SK-N-SH treated with all-trans-retinoic acid at 6 μM for 48 hours (cell line): ENCODE results near the gene PLSCR4.

Experiments
- ATAC-seq: fragments of 200-7000 bp; cut with Tn5 transposase; 3 replicates; pipeline ENCODE4 v1.9.1; 2020; ENCODE audit warnings: mild to moderate bottlenecking, moderate library complexity
- ARNTL ChIP-seq: fragments of 450-650 bp; formaldehyde crosslinking; IDR thresholded peaks from 2 replicates; pipeline ENCODE4 v1.5.0; 2020; ENCODE audit warnings: low read depth, mild to moderate bottlenecking, moderate library complexity, borderline replicate concordance
- BACH2 ChIP-seq: fragments of 250-450 bp; sonication (Bioruptor Pico); IDR thresholded peaks from 2 replicates; pipeline ENCODE4 v1.9.0; 2021; ENCODE audit warnings: mild to moderate bottlenecking, borderline replicate concordance
- CSDC2 ChIP-seq: fragments of 250-450 bp; sonication (Bioruptor Pico); IDR thresholded peaks from 2 replicates; pipeline ENCODE4 v1.5.0; 2020; ENCODE audit warnings: mild to moderate bottlenecking, moderate library complexity
- ESRRG ChIP-seq: fragments of 250-450 bp; sonication (Bioruptor Pico); IDR thresholded peaks from 2 replicates; pipeline ENCODE4 v1.6.1; 2021; ENCODE audit warnings: mild to moderate bottlenecking
- GLIS3 ChIP-seq: fragments of 250-450 bp; sonication (Bioruptor Pico); IDR thresholded peaks from 2 replicates; pipeline ENCODE4 v1.5.0; 2020; ENCODE audit warnings: mild to moderate bottlenecking, moderate library complexity
- ISL1 ChIP-seq: fragments of 250-450 bp; sonication (Bioruptor Pico); IDR thresholded peaks from 2 replicates; pipeline ENCODE4 v2.1.2; 2022; ENCODE audit warnings: mild to moderate bottlenecking, moderate library complexity
- OSR1 ChIP-seq: fragments of 250-450 bp; sonication (Bioruptor Pico); IDR thresholded peaks from 2 replicates; pipeline ENCODE4 v1.8.0; 2022; ENCODE audit warnings: moderate library complexity, mild to moderate bottlenecking, inconsistent platforms
- PPARA ChIP-seq: fragments of 250-450 bp; sonication (Bioruptor Pico); IDR thresholded peaks from 2 replicates; pipeline ENCODE4 v1.5.0; 2020; ENCODE audit warnings: mild to moderate bottlenecking, borderline replicate concordance
- RARB ChIP-seq: fragments of 250-450 bp; sonication (Bioruptor Pico); IDR thresholded peaks from 2 replicates; pipeline ENCODE4 v1.8.0; 2021; ENCODE audit warnings: mild to moderate bottlenecking, moderate library complexity
- SNAI2 ChIP-seq: fragments of 250-450 bp; sonication (Bioruptor Pico); IDR thresholded peaks from 2 replicates; pipeline ENCODE4 v1.5.0; 2020; ENCODE audit warnings: mild to moderate bottlenecking, moderate library complexity
- TCF4 ChIP-seq: fragments of 250-450 bp; sonication (Bioruptor Pico); IDR thresholded peaks from 2 replicates; pipeline ENCODE4 v1.8.0; 2021; ENCODE audit warnings: mild to moderate bottlenecking, moderate library complexity, borderline replicate concordance
- TOX ChIP-seq: fragments of 250-450 bp; sonication (Bioruptor Pico); IDR thresholded peaks from 2 replicates; pipeline ENCODE4 v1.8.0; 2021; ENCODE audit warnings: mild to moderate bottlenecking, moderate library complexity, borderline replicate concordance
- ZC3H10 ChIP-seq: fragments of 250-450 bp; sonication (Bioruptor Pico); IDR thresholded peaks from 2 replicates; pipeline ENCODE4 v1.5.1; 2021; ENCODE audit warnings: mild to moderate bottlenecking, moderate library complexity
- ZNF565 ChIP-seq: fragments of 450-650 bp; formaldehyde crosslinking; conservative IDR thresholded peaks from 2 replicates; pipeline ENCODE4 v1.5.0; 2020; ENCODE audit warnings: low read depth, mild to moderate bottlenecking, moderate library complexity
- ZNF70 ChIP-seq: fragments of 450-650 bp; formaldehyde crosslinking; IDR thresholded peaks from 2 replicates; pipeline ENCODE4 v1.5.0; 2020; ENCODE audit warnings: mild to moderate bottlenecking, moderate library complexity
- ZNF8 ChIP-seq: fragments of 450-650 bp; formaldehyde crosslinking; IDR thresholded peaks from 2 replicates; pipeline ENCODE4 v1.5.0; 2020; ENCODE audit warnings: mild to moderate bottlenecking, moderate library complexity
- TF ChIP-seq, protein P1 (sequence below): fragments of 250-450 bp; sonication (Bioruptor Pico); IDR thresholded peaks from 2 replicates; pipeline ENCODE4 v1.8.0; 2020; ENCODE audit warnings: mild to moderate bottlenecking, moderate library complexity, borderline replicate concordance
- TF ChIP-seq, protein P2 (sequence below): fragments of 250-450 bp; sonication (Bioruptor Pico); IDR thresholded peaks from 2 replicates; pipeline ENCODE4 v1.8.0; 2021; ENCODE audit warnings: low read depth, mild to moderate bottlenecking, moderate library complexity, borderline replicate concordance
- TF ChIP-seq, protein P3 (sequence below): fragments of 250-450 bp; sonication (Bioruptor Pico); IDR thresholded peaks from 2 replicates; pipeline ENCODE4 v1.5.0; 2020; ENCODE audit warnings: mild to moderate bottlenecking, moderate library complexity
- TF ChIP-seq, protein P4 (sequence below): fragments of 250-450 bp; sonication (Bioruptor Pico); IDR thresholded peaks from 2 replicates; pipeline ENCODE4 v1.5.1; 2020; ENCODE audit warnings: low read depth, mild to moderate bottlenecking, moderate library complexity
- TF ChIP-seq, protein P5 (sequence below): fragments of 250-450 bp; sonication (Bioruptor Pico); IDR thresholded peaks from 2 replicates; pipeline ENCODE4 v1.5.1; 2021; ENCODE audit warnings: mild to moderate bottlenecking, moderate library complexity

PLSCR4 gene

DNA sequence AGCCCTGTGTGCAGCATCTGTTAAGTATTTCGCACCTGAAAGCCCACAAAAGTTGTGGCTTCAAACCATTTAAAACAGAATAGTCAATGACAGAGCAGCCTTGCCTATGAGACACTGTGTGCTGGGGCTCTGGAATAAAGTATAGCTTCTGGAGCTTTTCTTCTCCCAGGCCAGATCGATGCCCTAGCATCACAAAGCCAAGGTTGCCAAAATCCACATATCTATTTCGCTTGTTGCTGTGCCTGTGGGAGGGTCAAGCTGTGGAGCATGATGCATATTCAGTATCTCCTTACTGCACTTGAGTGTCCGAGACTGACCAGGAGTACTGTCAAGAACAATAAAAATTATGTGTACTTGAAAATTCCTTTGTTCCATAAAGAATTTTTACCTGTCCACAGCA lies 97.5 kb downstream of the PLSCR4 start:
- TF ChIP-seq ZNF70 (CRISPR knock-in tag) (no peak), ARNTL (no peak), CSDC2 (no peak), TCF4 (CRISPR knock-in tag) (no peak), ZC3H10 (no peak), ZNF565 (CRISPR knock-in tag) (no peak), ISL1 (CRISPR knock-in tag) (no peak), GLIS3 (CRISPR knock-in tag) (no peak), OSR1 (CRISPR knock-in tag) (no peak), PPARA (CRISPR knock-in tag) (no peak), TOX (CRISPR knock-in tag) (no peak), ZNF8 (CRISPR knock-in tag) (no peak)
- TF ChIP-seq, protein P1, sequence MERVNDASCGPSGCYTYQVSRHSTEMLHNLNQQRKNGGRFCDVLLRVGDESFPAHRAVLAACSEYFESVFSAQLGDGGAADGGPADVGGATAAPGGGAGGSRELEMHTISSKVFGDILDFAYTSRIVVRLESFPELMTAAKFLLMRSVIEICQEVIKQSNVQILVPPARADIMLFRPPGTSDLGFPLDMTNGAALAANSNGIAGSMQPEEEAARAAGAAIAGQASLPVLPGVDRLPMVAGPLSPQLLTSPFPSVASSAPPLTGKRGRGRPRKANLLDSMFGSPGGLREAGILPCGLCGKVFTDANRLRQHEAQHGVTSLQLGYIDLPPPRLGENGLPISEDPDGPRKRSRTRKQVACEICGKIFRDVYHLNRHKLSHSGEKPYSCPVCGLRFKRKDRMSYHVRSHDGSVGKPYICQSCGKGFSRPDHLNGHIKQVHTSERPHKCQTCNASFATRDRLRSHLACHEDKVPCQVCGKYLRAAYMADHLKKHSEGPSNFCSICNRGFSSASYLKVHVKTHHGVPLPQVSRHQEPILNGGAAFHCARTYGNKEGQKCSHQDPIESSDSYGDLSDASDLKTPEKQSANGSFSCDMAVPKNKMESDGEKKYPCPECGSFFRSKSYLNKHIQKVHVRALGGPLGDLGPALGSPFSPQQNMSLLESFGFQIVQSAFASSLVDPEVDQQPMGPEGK, result no peak
- TF ChIP-seq, protein P2, sequence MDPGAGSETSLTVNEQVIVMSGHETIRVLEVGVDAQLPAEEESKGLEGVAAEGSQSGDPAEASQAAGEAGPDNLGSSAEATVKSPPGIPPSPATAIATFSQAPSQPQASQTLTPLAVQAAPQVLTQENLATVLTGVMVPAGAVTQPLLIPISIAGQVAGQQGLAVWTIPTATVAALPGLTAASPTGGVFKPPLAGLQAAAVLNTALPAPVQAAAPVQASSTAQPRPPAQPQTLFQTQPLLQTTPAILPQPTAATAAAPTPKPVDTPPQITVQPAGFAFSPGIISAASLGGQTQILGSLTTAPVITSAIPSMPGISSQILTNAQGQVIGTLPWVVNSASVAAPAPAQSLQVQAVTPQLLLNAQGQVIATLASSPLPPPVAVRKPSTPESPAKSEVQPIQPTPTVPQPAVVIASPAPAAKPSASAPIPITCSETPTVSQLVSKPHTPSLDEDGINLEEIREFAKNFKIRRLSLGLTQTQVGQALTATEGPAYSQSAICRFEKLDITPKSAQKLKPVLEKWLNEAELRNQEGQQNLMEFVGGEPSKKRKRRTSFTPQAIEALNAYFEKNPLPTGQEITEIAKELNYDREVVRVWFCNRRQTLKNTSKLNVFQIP (CRISPR knock-in tag), result no peak
- TF ChIP-seq, protein P3, sequence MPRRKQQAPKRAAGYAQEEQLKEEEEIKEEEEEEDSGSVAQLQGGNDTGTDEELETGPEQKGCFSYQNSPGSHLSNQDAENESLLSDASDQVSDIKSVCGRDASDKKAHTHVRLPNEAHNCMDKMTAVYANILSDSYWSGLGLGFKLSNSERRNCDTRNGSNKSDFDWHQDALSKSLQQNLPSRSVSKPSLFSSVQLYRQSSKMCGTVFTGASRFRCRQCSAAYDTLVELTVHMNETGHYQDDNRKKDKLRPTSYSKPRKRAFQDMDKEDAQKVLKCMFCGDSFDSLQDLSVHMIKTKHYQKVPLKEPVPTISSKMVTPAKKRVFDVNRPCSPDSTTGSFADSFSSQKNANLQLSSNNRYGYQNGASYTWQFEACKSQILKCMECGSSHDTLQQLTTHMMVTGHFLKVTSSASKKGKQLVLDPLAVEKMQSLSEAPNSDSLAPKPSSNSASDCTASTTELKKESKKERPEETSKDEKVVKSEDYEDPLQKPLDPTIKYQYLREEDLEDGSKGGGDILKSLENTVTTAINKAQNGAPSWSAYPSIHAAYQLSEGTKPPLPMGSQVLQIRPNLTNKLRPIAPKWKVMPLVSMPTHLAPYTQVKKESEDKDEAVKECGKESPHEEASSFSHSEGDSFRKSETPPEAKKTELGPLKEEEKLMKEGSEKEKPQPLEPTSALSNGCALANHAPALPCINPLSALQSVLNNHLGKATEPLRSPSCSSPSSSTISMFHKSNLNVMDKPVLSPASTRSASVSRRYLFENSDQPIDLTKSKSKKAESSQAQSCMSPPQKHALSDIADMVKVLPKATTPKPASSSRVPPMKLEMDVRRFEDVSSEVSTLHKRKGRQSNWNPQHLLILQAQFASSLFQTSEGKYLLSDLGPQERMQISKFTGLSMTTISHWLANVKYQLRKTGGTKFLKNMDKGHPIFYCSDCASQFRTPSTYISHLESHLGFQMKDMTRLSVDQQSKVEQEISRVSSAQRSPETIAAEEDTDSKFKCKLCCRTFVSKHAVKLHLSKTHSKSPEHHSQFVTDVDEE (CRISPR knock-in tag), result no peak
- TF ChIP-seq, all 23 proteins: peak for 0
- ATAC-seq, result no peak

DNA sequence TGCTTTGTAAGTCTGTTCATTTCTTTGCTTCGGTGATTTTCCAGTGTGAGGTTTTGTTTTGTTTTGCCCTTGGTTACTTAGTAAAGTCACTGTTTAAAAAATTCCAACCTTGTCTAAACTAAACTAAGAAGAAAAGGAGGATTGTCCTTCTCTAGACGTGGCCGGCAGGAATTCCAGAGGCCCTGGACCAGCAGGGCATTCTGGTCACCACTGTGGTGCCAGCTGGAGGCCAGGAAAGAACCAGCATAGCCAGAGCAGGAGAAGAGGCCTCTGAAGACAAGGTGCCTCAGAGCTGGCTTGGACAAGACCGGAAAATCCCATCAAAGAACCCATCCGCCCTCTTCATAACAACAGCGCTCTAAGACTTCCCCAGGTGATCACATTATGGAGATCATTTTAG lies 98.1 kb downstream of the PLSCR4 start:
- TF ChIP-seq GLIS3 (CRISPR knock-in tag) (no peak), OSR1 (CRISPR knock-in tag) (no peak), TOX (CRISPR knock-in tag) (no peak), ZNF8 (CRISPR knock-in tag) (no peak), SNAI2 (CRISPR knock-in tag) (no peak), RARB (CRISPR knock-in tag) (no peak), ISL1 (CRISPR knock-in tag) (no peak), TCF4 (CRISPR knock-in tag) (no peak), ZNF565 (CRISPR knock-in tag) (no peak), ZNF70 (CRISPR knock-in tag) (no peak), BACH2 (CRISPR knock-in tag) (no peak), PPARA (CRISPR knock-in tag) (no peak), ESRRG (CRISPR knock-in tag) (no peak)
- TF ChIP-seq, protein P3 (CRISPR knock-in tag), result no peak
- TF ChIP-seq, protein P4, sequence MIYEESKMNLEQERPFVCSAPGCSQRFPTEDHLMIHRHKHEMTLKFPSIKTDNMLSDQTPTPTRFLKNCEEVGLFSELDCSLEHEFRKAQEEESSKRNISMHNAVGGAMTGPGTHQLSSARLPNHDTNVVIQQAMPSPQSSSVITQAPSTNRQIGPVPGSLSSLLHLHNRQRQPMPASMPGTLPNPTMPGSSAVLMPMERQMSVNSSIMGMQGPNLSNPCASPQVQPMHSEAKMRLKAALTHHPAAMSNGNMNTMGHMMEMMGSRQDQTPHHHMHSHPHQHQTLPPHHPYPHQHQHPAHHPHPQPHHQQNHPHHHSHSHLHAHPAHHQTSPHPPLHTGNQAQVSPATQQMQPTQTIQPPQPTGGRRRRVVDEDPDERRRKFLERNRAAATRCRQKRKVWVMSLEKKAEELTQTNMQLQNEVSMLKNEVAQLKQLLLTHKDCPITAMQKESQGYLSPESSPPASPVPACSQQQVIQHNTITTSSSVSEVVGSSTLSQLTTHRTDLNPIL, result no peak
- TF ChIP-seq, protein P5, sequence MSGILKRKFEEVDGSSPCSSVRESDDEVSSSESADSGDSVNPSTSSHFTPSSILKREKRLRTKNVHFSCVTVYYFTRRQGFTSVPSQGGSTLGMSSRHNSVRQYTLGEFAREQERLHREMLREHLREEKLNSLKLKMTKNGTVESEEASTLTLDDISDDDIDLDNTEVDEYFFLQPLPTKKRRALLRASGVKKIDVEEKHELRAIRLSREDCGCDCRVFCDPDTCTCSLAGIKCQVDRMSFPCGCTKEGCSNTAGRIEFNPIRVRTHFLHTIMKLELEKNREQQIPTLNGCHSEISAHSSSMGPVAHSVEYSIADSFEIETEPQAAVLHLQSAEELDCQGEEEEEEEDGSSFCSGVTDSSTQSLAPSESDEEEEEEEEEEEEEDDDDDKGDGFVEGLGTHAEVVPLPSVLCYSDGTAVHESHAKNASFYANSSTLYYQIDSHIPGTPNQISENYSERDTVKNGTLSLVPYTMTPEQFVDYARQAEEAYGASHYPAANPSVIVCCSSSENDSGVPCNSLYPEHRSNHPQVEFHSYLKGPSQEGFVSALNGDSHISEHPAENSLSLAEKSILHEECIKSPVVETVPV (CRISPR knock-in tag), result no peak
- no peak; the same call in 2 of the 3 replicates for ATAC-seq
